HG03135 (cell line): ENCODE measurements around the gene ADCY3.

Experiments
- ATAC-seq: cut with Tn5 transposase; IDR thresholded peaks from one replicate; pipeline ENCODE4 v1.9.1; 2021; ENCODE audit warnings: mild to moderate bottlenecking, moderate library complexity; ENCODE audit not compliant: unreplicated experiment

ADCY3 gene

GRCh38 chr2:24783641-24784040 lies 136.4 kb downstream of the ADCY3 start:
- ATAC-seq, result no peak

GRCh38 chr2:24779116-24779515 lies 140.9 kb downstream of the ADCY3 start:
- no peak for ATAC-seq

- no peak for ATAC-seq
These were observed 145.7 kb downstream of the ADCY3 start for GRCh38 chr2:24774373-24774772.

GRCh38 chr2:24771764-24772586 lies 148.1 kb downstream of the ADCY3 start:
- no peak for ATAC-seq

GRCh38 chr2:24771061-24771460 lies 149.0 kb downstream of the ADCY3 start:
- no peak for ATAC-seq
